Mucosa of rectum (tissue), 2 donors: ENCODE data around the gene PAWR.
"Not testable (repeated sequence)": the region's sequence is repeated elsewhere in the genome, so short reads cannot be mapped to it uniquely, and the experiment has no call there.

ENCODE experiments used
- H3K27ac ChIP-seq, 2 donors: one replicate each; pipeline ENCODE4 v1.7.0; 2013; ENCODE audit warnings: inconsistent platforms in 2 of 2, low read depth in 2 of 2, low read length in 2 of 2
- H3K27me3 ChIP-seq, 2 donors: one replicate each; pipeline ENCODE4 v1.7.0; 2013; ENCODE audit warnings: low read length in 2 of 2; ENCODE audit not compliant: control insufficient read depth in 2 of 2, insufficient read depth in 2 of 2
- H3K36me3 ChIP-seq, 2 donors: one replicate each; pipeline ENCODE4 v1.7.0; 2013; ENCODE audit warnings: low read length in 2 of 2; ENCODE audit not compliant: control insufficient read depth in 2 of 2, insufficient read depth in 2 of 2
- H3K4me1 ChIP-seq, 2 donors: one replicate each; pipeline ENCODE4 v1.7.0; 2013; ENCODE audit warnings: low read length in 2 of 2, mild to moderate bottlenecking in 1 of 2; ENCODE audit not compliant: control insufficient read depth in 2 of 2, insufficient read depth in 2 of 2
- H3K4me3 ChIP-seq, 2 donors: one replicate each; pipeline ENCODE4 v1.7.0; 2013; ENCODE audit warnings: low read length in 2 of 2
- H3K9ac ChIP-seq, 2 donors: one replicate each; pipeline ENCODE4 v1.7.0; 2013; ENCODE audit warnings: low read length in 2 of 2, low read depth in 1 of 2, mild to moderate bottlenecking in 1 of 2
- H3K9me3 ChIP-seq, 2 donors: one replicate each; pipeline ENCODE4 v1.7.0; 2013; ENCODE audit warnings: low read length in 2 of 2; ENCODE audit not compliant: control insufficient read depth in 2 of 2
- donor health status: healthy.
- donor health status: Normal muscosa, but diverticular disease.

Gene PAWR

GRCh38 chr12:79569679-79570078 lies 121.1 kb downstream of the PAWR start:
- H3K4me1 ChIP-seq, result peaks cover 5 to 8% of the 10 kb centered on the region in 2 donors
- no peak overlapping the region for H3K27ac ChIP-seq
- no peak overlapping the region for H3K4me3 ChIP-seq
- no peaks in the 10 kb centered on the region for H3K9me3 ChIP-seq
- no peak overlapping the region for H3K9ac ChIP-seq
- H3K36me3 ChIP-seq, result peaks cover 7 to 8% of the 10 kb centered on the region in 2 donors
- H3K27me3 ChIP-seq, result no peaks in the 10 kb centered on the region

GRCh38 chr12:79567175-79567563 lies 123.6 kb downstream of the PAWR start:
- Histone ChIP-seq H3K27ac (peak overlapping the region in 1 of 2 donors; percentile 65), H3K4me3 (no peak overlapping the region), H3K36me3 (peaks cover 7% of the 10 kb centered on the region in 2 donors), H3K27me3 (no peaks in the 10 kb centered on the region), H3K4me1 (peaks cover 9 to 19% of the 10 kb centered on the region in 2 donors), H3K9ac (no peak overlapping the region), H3K9me3 (no peaks in the 10 kb centered on the region)

DNA sequence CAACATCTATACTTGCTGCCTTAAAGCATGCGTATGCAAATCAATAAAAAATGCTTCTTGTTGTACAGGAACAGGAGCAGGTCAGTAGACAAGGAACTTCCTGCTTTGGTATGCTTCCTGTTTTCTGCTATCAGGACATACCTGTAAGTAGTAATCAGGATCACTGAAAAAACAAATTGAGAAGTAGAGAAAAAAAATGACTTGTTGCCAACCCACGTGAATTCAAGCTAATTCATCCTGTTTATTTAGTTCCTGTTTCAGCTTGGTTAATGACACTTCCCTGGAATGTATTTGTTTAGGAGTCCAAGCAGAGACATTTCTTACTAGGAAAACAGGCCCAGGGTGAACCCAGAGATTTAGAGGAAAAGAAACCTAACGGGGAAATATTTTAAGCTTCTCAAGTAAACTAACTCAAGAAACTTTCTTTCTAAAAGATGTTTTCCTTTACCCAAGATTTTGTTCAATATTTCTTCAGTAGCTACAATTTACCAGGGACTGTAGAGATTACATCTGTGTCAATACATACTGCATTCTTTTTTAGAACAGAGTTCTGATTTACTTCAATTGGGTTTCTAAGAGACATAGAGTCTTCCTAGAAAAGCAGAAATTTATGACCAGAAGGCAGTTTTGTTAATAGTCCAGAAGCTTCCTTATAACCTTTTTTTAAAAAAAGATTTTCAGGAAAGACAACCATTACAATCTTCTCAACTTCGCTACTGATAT lies 124.2 kb downstream of the PAWR start:
- Histone ChIP-seq H3K27ac (peak overlapping the region; percentile 58 to 65), H3K9me3 (no peaks in the 10 kb centered on the region), H3K4me1 (peaks cover 9 to 19% of the 10 kb centered on the region in 2 donors), H3K9ac (no peak overlapping the region), H3K27me3 (no peaks in the 10 kb centered on the region), H3K4me3 (no peak overlapping the region), H3K36me3 (peaks cover 7% of the 10 kb centered on the region in 2 donors)

GRCh38 chr12:79564727-79565350 lies 125.9 kb downstream of the PAWR start:
- H3K4me3 ChIP-seq, H3K9me3 ChIP-seq, H3K27me3 ChIP-seq, H3K9ac ChIP-seq, H3K36me3 ChIP-seq, H3K27ac ChIP-seq: not testable (repeated sequence)
- peaks cover 13 to 27% of the 10 kb centered on the region in 2 donors for H3K4me1 ChIP-seq

GRCh38 chr12:79563021-79563740 lies 127.6 kb downstream of the PAWR start:
- H3K27ac ChIP-seq, result peak overlapping the region; percentile 56 to 61

DNA sequence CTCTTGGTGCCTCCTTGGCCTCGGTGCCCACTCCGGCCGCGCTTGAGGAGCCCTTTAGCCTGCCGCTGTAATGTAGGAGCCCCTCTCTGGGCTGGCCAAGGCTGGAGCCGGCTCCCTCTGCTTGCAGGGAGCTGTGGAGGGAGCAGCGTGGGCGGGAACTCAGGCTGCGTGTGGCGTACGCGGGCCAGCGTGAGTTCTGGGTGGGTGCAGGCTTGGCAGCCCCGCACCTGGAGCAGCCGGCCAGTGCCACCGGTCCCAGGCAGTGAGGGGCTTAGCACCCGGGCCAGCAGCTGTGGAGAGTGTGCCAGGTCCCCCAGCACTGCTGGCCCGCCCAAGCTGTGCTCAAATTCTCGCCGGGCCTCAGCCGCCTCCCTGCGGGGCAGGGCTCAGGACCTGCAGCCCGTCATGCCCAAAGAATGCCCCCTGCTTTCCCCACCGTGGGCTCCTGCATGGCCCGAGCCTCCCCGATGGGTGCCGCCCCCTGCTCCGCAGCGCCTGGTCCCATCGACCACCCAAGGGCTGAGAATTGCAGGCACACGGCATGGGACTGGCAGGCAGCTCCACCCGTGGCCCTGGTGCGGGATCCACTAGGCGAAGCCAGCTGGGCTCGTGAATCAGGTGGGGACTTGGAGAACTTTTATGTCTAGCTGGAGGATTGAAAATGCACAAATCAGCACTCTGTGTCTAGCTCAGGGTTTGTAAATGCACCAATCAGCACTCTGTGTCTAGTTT lies 129.2 kb downstream of the PAWR start:
- H3K27me3 ChIP-seq, result no peaks in the 10 kb centered on the region
- H3K36me3 ChIP-seq, result peaks cover 0 to 4% of the 10 kb centered on the region in 2 donors
- no peak overlapping the region for H3K9ac ChIP-seq
- H3K27ac ChIP-seq, result no peak overlapping the region
- H3K4me1 ChIP-seq, result peaks cover 12 to 34% of the 10 kb centered on the region in 2 donors
- no peak overlapping the region for H3K4me3 ChIP-seq
- no peaks in the 10 kb centered on the region for H3K9me3 ChIP-seq

More at GRCh38 chr12:79563021-79563740, 127.6 kb downstream of the PAWR start:
- peaks cover 0 to 4% of the 10 kb centered on the region in 2 donors for H3K36me3 ChIP-seq
- H3K4me1 ChIP-seq, result peaks cover 13 to 32% of the 10 kb centered on the region in 2 donors
- H3K4me3 ChIP-seq, result peak overlapping the region in 1 of 2 donors; percentile 13
- no peaks in the 10 kb centered on the region for H3K27me3 ChIP-seq
- peak overlapping the region in 1 of 2 donors; percentile 22 for H3K9ac ChIP-seq
- no peaks in the 10 kb centered on the region for H3K9me3 ChIP-seq

- Histone ChIP-seq H3K36me3 (peaks cover 0 to 4% of the 10 kb centered on the region in 2 donors), H3K27ac (peak overlapping the region in 1 of 2 donors; percentile 47), H3K9me3 (no peaks in the 10 kb centered on the region)
Measured at GRCh38 chr12:79560225-79560889, 130.4 kb downstream of the PAWR start.

GRCh38 chr12:79559591-79559990 lies 131.2 kb downstream of the PAWR start:
- Histone ChIP-seq H3K27ac (no peak overlapping the region), H3K9me3 (no peaks in the 10 kb centered on the region), H3K36me3 (peaks cover 0 to 4% of the 10 kb centered on the region in 2 donors), H3K4me1 (peaks cover 12 to 26% of the 10 kb centered on the region in 2 donors), H3K9ac (no peak overlapping the region), H3K27me3 (no peaks in the 10 kb centered on the region), H3K4me3 (no peak overlapping the region)

More at GRCh38 chr12:79560225-79560889, 130.4 kb downstream of the PAWR start:
- Histone ChIP-seq H3K27me3 (no peaks in the 10 kb centered on the region), H3K4me1 (peaks cover 8 to 26% of the 10 kb centered on the region in 2 donors), H3K4me3 (no peak overlapping the region), H3K9ac (no peak overlapping the region)

DNA sequence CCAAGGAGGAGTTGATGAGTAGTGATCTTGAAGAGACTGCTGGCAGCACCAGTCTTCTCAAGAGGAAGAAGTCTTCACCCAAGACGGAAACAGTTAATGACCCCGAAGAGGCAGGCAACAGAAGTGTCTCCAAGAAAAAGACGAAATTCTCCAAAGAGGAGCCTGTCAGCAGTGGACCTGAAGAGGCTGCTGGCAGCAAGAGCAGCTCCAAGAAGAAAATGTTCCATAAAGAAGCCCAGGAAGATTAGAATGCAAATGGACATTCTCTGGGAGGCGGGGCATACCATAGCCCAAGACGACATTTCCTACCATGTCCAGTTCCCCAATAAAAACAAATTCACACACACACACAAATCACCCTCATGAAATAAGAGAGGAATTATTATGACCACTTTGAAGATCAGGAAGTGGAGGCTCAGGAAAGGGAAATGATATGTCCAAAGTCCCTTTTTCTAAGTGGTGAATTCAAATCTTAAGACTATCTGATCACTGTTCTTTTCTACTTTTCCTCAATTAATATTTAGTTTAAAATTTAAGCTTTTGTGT lies 131.8 kb downstream of the PAWR start:
- H3K9me3 ChIP-seq, result no peaks in the 10 kb centered on the region
- no peak overlapping the region for H3K27ac ChIP-seq
- no peak overlapping the region for H3K9ac ChIP-seq
- H3K4me3 ChIP-seq, result no peak overlapping the region
- H3K4me1 ChIP-seq, result peaks cover 12 to 26% of the 10 kb centered on the region in 2 donors
- H3K36me3 ChIP-seq, result peaks cover 0 to 4% of the 10 kb centered on the region in 2 donors
- no peaks in the 10 kb centered on the region for H3K27me3 ChIP-seq
